Neural progenitor cell (in vitro differentiated cells): Measurements from ENCODE around the gene TGFB2. TPM values are rescaled to one million over a fixed set of nuclear protein-coding genes. Genes with fewer than 3 reads are reported as not detected.
A peak's percentile ranks its signal among the peaks of the same experiment; 100 is the strongest.

ENCODE experiments used
- DNase-seq: peaks from one replicate; pipeline ENCODE4 v3.0.0-alpha.2; 2016; ENCODE audit warnings: low spot score
- H2AFZ ChIP-seq: fragments of 200-600 bp; sonication (generic); replicated peaks from 2 replicates; pipeline ENCODE4 v1.6.1; 2016; ENCODE audit warnings: antibody characterized with exemption
- H3F3A ChIP-seq: fragments of 200-600 bp; sonication (generic); 2 replicates; pipeline ENCODE4 v1.6.1; 2016; ENCODE audit warnings: antibody characterized with exemption, low read depth
- H3K27ac ChIP-seq: fragments of 200-600 bp; sonication (generic); 2 replicates; pipeline ENCODE4 v1.5.1; 2016; ENCODE audit warnings: mild to moderate bottlenecking
- H3K27me3 ChIP-seq: fragments of 200-600 bp; sonication (generic); 2 replicates; pipeline ENCODE4 v1.6.1; 2016; ENCODE audit warnings: mild to moderate bottlenecking, moderate library complexity
- H3K36me3 ChIP-seq: fragments of 200-600 bp; sonication (generic); 2 replicates; pipeline ENCODE4 v1.5.1; 2016
- H3K4me1 ChIP-seq: fragments of 200-600 bp; sonication (generic); 2 replicates; pipeline ENCODE4 v1.6.1; 2016; ENCODE audit warnings: mixed run types
- H3K4me2 ChIP-seq: fragments of 200-600 bp; sonication (generic); 2 replicates; pipeline ENCODE4 v1.6.1; 2016
- H3K4me3 ChIP-seq: fragments of 200-600 bp; sonication (generic); 2 replicates; pipeline ENCODE4 v1.5.1; 2016
- H3K79me2 ChIP-seq: fragments of 200-600 bp; sonication (generic); 2 replicates; pipeline ENCODE4 v1.6.1; 2016; ENCODE audit warnings: low read depth
- H3K9ac ChIP-seq: fragments of 200-600 bp; sonication (generic); 2 replicates; pipeline ENCODE4 v1.6.1; 2016
- H3K9me3 ChIP-seq: fragments of 200-600 bp; sonication (generic); 2 replicates; pipeline ENCODE4 v1.5.1; 2016; ENCODE audit warnings: low read depth
- H4K20me1 ChIP-seq: fragments of 200-600 bp; sonication (generic); 2 replicates; pipeline ENCODE4 v1.6.1; 2016; ENCODE audit warnings: low read depth
- H3K27ac Mint-ChIP-seq: 3 replicates; pipeline ENCODE4 v1.8.0; 2021; ENCODE audit warnings: mixed read lengths
- H3K27me3 Mint-ChIP-seq: 2 replicates; pipeline ENCODE4 v1.8.0; 2022; ENCODE audit warnings: low read depth, mild to moderate bottlenecking, inconsistent platforms, moderate library complexity, mixed read lengths; ENCODE audit not compliant: insufficient read depth
- H3K36me3 Mint-ChIP-seq: 3 replicates; pipeline ENCODE4 v1.8.0; 2021; ENCODE audit warnings: mixed read lengths
- H3K4me1 Mint-ChIP-seq: 3 replicates; pipeline ENCODE4 v1.8.0; 2021; ENCODE audit warnings: mixed read lengths
- H3K4me3 Mint-ChIP-seq: 3 replicates; pipeline ENCODE4 v1.8.0; 2021; ENCODE audit warnings: mild to moderate bottlenecking, moderate library complexity, mixed read lengths
- H3K9me3 Mint-ChIP-seq: 3 replicates; pipeline ENCODE4 v1.8.0; 2020; ENCODE audit warnings: mixed read lengths
- EZH2 ChIP-seq: fragments of 200-600 bp; sonication (generic); IDR thresholded peaks from 2 replicates; pipeline ENCODE4 v1.6.1; 2017; ENCODE audit warnings: antibody characterized with exemption, mild to moderate bottlenecking, moderate library complexity
- EZH2phosphoT487 ChIP-seq: fragments of 200-600 bp; sonication (generic); IDR thresholded peaks from 2 replicates; pipeline ENCODE4 v1.6.1; 2017; ENCODE audit warnings: antibody characterized with exemption
- total RNA-seq: library from RNA; depleted of rRNA; stranded (reverse); fragments of >200 nt; gene quantifications from 2 replicates; pipeline ENCODE4 v1.2.3, GENCODE V29; 2015; ENCODE audit warnings: low replicate concordance
- TF ChIP-seq, protein P1 (sequence below): fragments of 200-600 bp; sonication (generic); IDR thresholded peaks from 2 replicates; pipeline ENCODE4 v1.5.1; 2017; ENCODE audit warnings: antibody characterized with exemption, mild to moderate bottlenecking

TGFB2 gene
- total RNA-seq, 1 donor from 2014 or later = 1.9 TPM

- no peaks in the 10 kb centered on the region for H4K20me1 ChIP-seq
- no peaks in the 10 kb centered on the region for H3K36me3 Mint-ChIP-seq
- H3K9ac ChIP-seq = no peak overlapping the region
- no peak overlapping the region for H3K4me3 ChIP-seq
- no peak overlapping the region for H3K4me2 ChIP-seq
- H3K27ac Mint-ChIP-seq = no peak overlapping the region
- H3K27me3 Mint-ChIP-seq = peaks cover 2% of the 10 kb centered on the region
- no peak for DNase-seq
- no peaks in the 10 kb centered on the region for H3K79me2 ChIP-seq
- no peak overlapping the region for H3K27ac ChIP-seq
- no peaks in the 10 kb centered on the region for H3F3A ChIP-seq
- H3K9me3 ChIP-seq = no peaks in the 10 kb centered on the region
- peaks cover 11% of the 10 kb centered on the region for H3K4me1 ChIP-seq
- H3K9me3 Mint-ChIP-seq = peaks cover 2% of the 10 kb centered on the region
- no peak overlapping the region for H3K4me3 Mint-ChIP-seq
- no peak overlapping the region for H2AFZ ChIP-seq
- no peaks in the 10 kb centered on the region for H3K27me3 ChIP-seq
- TF ChIP-seq EZH2phosphoT487 = no peak
- TF ChIP-seq, protein P1, sequence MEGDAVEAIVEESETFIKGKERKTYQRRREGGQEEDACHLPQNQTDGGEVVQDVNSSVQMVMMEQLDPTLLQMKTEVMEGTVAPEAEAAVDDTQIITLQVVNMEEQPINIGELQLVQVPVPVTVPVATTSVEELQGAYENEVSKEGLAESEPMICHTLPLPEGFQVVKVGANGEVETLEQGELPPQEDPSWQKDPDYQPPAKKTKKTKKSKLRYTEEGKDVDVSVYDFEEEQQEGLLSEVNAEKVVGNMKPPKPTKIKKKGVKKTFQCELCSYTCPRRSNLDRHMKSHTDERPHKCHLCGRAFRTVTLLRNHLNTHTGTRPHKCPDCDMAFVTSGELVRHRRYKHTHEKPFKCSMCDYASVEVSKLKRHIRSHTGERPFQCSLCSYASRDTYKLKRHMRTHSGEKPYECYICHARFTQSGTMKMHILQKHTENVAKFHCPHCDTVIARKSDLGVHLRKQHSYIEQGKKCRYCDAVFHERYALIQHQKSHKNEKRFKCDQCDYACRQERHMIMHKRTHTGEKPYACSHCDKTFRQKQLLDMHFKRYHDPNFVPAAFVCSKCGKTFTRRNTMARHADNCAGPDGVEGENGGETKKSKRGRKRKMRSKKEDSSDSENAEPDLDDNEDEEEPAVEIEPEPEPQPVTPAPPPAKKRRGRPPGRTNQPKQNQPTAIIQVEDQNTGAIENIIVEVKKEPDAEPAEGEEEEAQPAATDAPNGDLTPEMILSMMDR = no peak
- no peak for TF ChIP-seq EZH2
- H3K36me3 ChIP-seq = no peaks in the 10 kb centered on the region
- H3K4me1 Mint-ChIP-seq = peaks cover 11% of the 10 kb centered on the region
Observed at GRCh38 chr1:218454700-218455282, 109.7 kb downstream of the TGFB2 start.

DNA sequence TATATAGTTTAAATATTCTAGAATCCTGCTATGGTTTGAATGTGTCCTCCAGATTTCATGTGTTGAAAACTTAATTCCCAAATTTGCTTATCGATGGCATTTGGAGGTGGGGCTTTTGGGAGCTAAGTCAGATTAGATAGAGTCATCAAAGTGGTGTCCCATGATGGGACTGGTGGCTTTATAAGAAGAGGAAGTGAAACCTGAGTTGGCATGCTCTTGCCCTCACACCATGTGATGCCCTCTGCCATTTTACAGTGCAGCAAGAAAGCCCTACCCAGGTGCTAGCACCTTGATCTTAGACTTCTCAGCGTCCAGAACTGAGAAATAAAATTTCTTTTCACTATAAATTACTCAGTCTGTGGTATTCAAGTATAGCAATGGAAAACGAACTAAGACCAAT is 111.3 kb downstream of the TGFB2 start:
- Histone ChIP-seq H3K27ac (no peak overlapping the region), H3K4me2 (no peak overlapping the region), H3K79me2 (no peaks in the 10 kb centered on the region), H3K4me3 (no peak overlapping the region), H2AFZ (no peak overlapping the region), H3F3A (no peaks in the 10 kb centered on the region), H4K20me1 (no peaks in the 10 kb centered on the region), H3K4me1 (peaks cover 23% of the 10 kb centered on the region), H3K9ac (no peak overlapping the region), H3K27me3 (no peaks in the 10 kb centered on the region), H3K36me3 (no peaks in the 10 kb centered on the region), H3K9me3 (no peaks in the 10 kb centered on the region)
- DNase-seq = no peak
- Mint-ChIP-seq H3K27me3 (peaks cover 2% of the 10 kb centered on the region), H3K36me3 (no peaks in the 10 kb centered on the region), H3K27ac (no peak overlapping the region), H3K9me3 (peaks cover 2% of the 10 kb centered on the region), H3K4me1 (peaks cover 28% of the 10 kb centered on the region), H3K4me3 (no peak overlapping the region)
- TF ChIP-seq EZH2phosphoT487 (no peak), EZH2 (no peak)
- TF ChIP-seq, protein P1 = no peak

DNA sequence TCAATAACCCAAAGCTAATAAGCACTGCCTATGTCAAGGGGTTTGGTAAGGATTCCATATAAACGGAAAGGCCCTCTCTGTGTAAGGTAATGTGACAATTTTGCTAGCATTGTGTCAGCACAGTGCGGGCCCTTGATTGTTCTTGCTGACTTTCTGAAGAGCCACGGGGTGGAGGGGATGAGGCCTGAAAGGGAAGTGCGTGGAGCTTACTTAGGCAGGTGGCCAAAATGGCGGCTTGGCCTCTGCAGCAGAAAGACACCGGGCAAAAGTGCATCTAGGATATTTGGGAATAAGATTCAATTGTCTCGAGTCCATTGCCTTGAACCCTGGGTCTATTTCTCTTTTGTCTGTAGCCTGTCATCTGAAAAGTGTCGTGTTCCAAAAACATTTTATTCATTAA is 114.3 kb downstream of the TGFB2 start:
- Mint-ChIP-seq H3K27me3 (peaks cover 3% of the 10 kb centered on the region), H3K4me1 (peaks cover 48% of the 10 kb centered on the region), H3K36me3 (no peaks in the 10 kb centered on the region), H3K9me3 (peaks cover 2% of the 10 kb centered on the region), H3K27ac (peak overlapping the region; percentile 99), H3K4me3 (peak overlapping the region; percentile 72)
- H3K4me3 ChIP-seq = no peak overlapping the region
- peaks cover 6% of the 10 kb centered on the region for H3F3A ChIP-seq
- H3K27me3 ChIP-seq = no peaks in the 10 kb centered on the region
- H3K4me1 ChIP-seq = peaks cover 35% of the 10 kb centered on the region
- no peaks in the 10 kb centered on the region for H4K20me1 ChIP-seq
- no peaks in the 10 kb centered on the region for H3K36me3 ChIP-seq
- peak overlapping the region; percentile 4 for H3K4me2 ChIP-seq
- H3K79me2 ChIP-seq = no peaks in the 10 kb centered on the region
- no peak overlapping the region for H3K27ac ChIP-seq
- peak overlapping the region; percentile 2 for H2AFZ ChIP-seq
- DNase-seq = peak; percentile 10
- no peaks in the 10 kb centered on the region for H3K9me3 ChIP-seq
- TF ChIP-seq EZH2 (no peak), EZH2phosphoT487 (no peak)
- TF ChIP-seq, protein P1 = no peak
- H3K9ac ChIP-seq = no peak overlapping the region
